GM18499 (cell line): Measurements from ENCODE around the gene PRR5L.

Experiments
- ATAC-seq: cut with Tn5 transposase; IDR thresholded peaks from one replicate; pipeline ENCODE4 v1.9.1; 2021; ENCODE audit warnings: moderate number of reproducible peaks; ENCODE audit not compliant: insufficient read depth, unreplicated experiment

PRR5L gene

DNA sequence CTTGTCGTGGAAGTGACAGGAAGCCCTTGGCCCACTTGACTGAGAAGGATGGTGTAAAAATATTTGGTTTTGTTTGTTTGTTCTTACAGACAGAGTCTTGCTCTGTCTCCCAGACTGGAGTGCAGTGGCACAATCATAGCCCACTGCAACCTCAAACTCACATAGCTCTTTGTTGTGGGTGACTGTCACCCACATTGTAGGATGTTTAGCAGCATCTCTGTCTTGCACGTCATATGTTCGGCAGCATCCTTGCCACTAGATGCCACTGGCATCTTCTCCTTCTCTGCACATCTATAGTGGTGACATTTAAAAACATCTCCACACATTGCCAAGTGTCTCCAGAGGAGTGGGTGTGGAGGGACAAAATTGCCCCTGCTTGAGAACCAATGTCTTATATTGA is 56.8 kb downstream of the PRR5L start:
- no peak for ATAC-seq

DNA sequence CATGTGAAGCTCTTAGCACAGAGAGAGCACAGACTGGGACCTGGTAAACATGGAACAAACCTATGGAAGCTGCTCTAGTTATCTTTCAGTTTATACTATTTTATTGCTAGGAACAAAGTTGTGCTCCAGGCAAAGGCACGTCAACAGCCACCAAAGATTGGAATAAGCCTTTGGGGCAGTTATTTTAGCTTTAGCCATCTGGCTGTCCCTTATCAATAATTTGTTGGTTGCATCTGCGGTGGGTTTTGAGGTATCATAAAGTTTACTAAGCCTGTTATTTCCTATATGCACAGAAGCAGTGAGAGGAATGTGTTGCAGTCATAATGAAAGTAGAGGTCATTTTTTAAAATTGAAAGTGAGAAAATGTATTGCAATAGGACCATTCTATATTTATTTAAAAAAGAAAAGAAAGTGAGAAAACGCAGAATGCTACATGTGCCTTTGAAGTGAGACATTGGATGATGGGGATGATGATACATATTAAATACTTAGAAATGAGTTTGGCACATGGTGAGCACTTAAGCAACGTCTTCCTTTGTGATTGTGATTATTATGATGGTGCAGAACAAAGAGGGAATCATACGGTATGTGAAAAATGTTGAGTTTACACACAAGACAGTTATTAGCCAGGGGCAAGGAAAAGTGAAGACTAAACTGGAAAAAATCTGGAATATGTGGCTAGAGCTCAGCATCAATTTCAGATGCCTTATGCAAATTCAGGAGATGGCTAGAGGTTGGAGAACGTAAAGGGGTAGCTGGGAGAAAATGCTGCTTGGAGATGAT is 58.3 kb downstream of the PRR5L start:
- ATAC-seq = peak; percentile 84

DNA sequence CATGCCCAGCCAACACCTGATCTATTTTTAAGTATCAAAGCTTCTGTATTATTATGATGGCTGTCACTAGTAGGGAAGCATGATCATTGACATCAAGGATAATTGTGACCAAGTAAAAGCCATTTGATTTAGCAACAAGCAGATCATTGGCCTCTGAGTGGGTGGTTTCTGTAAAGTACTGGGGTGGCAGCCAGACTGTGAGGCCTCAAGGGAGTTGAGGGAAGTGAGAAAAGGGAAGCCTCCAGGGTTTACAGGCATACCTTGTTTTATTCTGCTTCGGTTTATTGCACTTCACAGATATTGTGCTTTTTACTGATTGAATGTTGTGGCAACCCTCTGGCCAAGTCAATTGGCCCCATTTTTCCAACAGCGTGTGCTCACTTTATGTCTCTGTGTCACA is 60.1 kb downstream of the PRR5L start:
- ATAC-seq = peak; percentile 56

DNA sequence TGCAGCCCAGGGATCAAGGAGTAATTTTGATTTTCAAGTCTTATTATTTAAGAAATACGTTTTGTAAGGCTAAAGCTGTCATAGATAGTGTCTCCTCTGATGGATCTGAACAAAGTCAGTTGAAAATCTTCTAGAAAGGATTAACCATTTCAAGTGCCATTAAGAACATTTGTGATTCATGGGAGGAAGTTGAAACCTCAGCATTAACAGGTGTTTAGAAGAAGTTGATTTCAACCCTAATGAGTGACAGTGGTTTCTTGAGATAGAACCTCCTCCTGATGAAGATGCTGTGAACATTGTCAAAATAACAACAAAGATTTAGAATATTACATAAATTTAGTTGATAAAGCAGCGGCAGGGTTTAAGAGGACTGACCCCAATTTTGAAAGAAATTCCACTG is 61.7 kb downstream of the PRR5L start:
- ATAC-seq = no peak

DNA sequence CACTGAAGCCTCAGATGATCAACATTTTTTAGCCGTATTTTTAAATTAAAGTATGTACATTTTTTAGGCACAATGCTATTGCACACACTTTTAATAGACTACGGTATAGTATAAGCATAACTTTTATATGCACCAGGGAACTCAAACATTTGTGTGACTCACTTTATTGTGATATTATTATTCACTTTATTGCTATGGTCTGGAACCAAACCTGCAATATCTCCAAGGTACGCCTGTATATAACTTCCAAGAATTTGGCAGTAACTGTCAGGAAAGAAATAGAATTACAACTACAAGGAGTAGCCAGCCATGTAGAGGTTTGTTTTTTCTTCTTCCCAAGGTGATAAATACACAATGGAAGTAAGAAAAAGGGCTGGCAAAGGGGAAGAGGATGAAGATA is 62.3 kb downstream of the PRR5L start:
- no peak for ATAC-seq

DNA sequence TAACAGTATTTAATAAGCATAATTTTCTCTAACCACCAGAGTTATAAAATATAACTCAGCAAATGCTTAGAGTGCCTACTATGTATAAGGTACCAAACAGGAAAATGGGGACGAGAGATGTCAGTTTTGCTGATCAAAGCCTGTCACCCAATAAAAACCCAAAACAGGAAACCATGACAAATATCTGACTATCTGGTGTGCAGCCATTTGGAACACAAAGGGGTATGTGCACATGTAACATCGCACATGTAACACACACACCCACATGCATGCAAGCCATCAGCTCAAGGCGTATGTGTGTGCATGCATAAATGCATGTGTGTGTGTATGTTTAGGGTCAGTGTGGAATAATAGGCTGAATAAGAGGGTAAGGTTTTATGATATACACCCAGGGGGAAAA is 64.2 kb downstream of the PRR5L start:
- ATAC-seq = no peak

DNA sequence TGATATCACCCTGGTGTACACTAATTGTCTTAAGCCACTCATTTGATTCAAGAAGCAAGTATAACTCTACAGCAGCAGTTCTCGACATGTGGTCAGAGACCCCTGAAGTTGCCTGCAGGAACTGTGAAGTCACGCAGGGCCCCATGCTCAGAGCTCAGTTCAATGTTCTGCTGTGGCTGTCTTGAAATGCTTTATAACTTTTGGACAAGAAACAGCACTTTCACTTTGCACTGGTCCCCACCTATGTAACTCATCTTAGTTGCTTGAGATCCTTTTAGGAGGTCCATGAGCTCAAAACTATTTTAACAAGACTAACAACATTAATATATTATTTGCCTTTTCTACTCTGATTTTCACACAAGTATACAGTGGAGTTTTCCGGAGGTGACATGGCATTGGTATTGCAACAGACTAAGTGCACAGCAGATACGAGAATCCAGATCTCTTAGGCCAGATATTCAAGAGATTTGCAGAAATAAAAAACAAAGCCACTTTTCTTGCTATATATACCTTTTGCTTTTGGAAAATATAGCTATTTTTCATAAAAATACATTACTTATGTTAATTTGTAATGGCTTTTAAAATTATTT is 64.8 kb downstream of the PRR5L start:
- ATAC-seq = no peak

DNA sequence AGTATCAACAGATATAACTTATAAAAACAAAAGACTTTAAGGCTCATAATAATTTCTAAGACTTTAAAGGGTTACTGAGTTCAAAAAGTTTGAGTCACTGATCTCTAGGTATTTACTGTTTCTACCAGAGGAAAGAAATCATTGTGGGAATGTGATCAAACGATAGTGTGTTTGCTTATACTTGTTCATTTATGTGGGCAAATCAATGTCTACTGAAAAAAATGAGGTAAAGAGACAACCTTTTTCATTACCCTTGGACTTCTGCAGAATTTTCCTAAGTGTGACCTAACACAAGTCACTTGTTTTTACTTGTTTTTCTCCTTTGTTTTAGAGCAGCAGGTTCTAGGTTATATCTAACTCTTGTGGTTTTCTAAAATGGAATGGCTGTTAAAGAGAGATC is 65.4 kb downstream of the PRR5L start:
- no peak for ATAC-seq

DNA sequence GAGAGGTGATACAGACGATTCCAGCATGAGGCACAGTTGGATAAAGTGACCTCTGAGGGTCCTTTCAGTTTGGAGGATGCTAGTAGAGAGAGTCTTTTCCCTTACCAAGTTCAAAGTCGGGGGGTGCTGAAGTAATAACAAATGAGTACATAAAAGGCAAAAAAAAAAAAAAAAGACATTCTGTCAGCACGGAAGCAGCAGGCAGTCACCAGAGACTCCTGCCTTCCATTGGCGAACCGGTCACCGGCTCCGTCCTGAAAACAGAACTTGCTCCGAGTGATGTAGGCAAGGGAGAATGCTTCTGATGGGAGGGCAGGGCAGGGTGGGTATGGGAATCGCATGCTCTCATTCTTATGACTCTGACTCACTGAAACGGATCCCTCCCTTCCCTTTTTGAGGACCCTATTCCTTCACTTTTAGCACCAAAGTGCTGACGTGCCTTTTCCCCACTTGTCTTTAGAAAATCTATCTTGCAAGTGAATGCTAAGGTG is 65.9 kb downstream of the PRR5L start:
- no peak for ATAC-seq

DNA sequence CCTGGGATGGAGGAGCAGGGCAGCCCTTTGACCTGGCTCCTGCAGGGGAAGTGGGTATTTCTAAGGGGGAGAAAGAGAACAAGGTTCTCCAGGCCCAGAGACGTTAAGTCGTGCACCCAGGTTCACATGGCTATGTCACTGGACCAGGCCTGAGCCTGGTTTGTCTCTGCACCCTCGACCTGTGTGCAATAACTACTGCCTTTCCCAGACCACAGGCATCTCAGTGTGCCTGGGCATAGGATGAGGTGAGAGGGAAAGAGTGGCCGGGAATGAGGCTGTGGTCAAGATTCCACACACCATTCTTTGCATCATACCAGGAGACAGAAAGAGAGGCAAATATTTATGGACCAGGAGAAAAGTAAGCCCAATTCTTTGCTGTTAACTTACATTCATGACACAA is 66.8 kb downstream of the PRR5L start:
- no peak for ATAC-seq

DNA sequence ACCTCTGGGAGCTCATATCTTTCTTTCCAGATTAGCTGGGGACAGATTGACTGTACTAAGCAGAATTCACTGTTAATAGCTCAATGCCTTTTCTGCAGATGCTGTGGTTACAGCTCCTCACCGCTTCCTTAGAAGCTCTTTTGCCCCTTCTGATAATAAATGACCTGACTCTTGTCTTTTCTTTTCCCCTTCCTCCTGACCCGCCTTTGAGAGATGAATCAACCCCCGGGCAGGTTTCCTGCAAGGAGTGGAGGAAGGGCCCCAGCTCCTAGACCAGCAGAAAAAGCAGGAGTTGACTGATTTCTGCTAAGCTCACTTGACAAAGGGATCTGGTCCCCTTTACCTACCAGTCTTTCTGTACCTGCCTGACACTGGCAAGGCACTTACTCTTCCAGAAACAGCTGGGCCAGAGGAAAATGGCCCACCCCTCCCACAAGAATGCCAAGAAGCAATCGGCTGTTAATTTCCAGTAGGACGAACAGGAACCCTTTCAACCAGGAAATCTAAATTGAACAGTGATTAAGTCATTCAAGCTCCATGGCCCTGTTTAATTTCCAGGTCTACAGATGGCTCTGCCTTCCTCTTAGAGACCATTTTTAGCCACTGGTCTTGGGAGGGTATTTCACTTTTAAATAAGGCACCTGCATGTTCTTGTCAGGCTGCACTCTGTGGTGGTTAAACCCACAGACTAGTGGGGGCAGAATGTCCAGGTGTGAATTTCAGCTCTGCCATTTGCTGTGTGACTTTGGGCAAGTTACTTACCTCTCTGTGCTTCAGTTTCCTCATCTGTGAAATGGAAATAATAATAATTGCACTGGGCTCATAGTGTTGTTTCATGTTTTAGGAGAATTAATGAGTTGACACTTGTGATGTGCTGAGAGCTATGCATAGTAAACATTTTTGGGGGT is 67.5 kb downstream of the PRR5L start:
- ATAC-seq = no peak

DNA sequence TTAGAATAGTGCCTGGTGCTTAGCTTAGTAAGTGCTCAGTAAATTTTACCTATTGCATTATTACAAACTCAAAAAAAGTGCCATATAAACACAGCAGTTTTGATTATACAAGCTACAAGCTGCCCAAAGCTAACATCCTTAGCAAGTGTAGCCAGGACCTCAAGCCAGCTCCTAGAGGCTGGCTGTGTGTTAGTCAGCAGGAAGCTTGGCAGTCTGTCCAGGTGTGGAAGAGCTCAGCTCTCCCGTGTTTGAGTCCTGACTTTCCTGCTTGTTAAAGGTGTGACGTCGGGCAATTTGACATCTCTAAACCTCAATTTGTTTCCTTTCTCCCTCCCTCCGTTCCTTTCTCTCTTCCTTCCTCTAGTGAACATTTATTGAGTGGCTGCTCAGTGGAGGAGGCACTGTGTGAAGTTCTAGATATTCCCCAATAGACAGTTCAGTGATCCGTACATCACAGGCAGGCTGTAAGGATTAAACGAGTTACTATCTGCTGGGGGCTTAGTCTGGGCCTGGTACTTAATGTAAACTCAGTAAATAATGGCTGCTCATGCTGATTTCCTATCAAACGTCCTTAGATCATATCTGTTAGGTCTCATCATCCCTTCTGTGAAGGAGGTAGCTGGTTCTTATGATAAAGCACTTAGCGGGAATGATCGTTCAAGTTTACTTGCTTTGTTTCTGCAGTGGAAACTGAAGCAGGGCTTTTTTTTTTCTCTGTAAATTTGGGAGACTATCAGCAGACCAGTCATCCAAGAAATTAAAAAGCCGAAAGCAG is 68.7 kb downstream of the PRR5L start:
- no peak for ATAC-seq

DNA sequence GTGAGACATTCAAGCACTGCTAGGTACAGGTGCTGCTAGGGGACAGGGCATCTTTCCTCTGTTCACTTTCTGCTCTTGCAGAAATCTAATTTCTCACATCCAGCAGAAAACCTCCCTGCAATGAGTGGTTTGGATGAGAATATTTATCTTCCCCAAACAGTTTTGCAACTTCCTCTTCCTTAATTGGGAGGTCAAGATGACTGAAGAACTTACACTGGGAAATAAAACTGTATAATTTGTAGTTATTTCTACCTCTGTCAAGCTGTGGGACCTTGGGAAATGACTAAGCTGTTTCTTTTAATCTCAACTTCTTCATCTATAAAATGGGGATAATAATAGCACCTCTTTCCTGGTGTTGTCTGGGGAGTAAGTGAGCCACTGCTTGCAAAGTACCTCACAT is 69.8 kb downstream of the PRR5L start:
- no peak for ATAC-seq

DNA sequence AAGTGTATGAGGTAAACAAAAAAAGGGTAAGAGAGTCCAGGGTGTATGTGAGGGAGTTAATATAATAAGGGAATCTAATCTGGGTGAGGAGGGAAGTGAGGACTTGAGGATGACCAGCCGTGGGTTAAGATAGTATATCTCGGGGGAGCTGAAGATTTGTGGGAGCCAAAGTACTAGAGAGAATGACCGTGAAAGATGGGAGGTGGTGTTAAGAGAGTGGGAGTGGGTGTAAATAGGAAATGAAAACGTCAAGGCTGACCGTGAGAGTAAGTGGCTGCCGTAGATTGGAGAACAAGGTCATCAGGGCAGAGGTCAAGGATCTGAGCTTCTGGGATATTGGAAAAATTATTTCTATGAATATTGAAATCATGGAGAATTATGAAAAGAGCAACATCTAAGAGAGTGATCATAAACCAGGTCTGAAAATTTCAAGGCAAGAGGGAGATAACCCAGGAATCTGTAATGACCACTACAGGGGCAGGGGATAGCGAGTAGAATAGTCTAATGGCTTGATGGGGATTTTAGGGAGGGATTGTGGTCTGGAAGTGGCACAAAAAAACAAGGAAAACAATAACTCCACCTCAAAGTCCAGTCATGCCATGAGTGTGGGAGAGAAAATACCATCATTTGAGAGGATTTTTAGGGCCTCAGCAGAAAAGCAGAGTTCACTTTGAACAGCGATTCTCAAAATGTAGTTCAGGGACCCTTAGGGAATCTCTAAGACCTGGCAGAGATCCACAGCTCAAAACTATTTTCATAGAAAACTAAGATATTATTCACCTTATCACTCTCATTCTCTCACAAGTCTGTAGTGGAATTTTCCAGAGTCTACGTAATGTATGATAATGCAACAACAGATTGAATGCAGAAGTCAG is 72.0 kb downstream of the PRR5L start:
- ATAC-seq = no peak

DNA sequence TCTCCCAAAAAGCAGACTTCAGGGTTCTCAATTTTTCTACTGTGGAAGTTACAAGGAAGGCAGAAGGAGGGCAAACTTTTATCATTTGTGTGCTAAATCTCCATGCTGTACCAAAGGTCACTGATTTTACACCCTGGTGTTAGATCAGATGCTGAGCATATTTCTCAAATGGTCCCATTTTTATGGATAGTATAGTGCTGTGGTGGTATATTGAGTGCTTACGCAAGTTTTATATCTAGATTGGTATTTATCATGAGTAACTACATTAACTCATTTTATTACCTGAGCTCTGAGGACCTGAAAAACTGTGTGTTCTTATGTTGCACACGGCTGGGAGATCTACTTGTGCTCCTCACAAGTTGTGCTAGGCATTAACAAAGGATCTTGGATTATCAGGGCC is 75.1 kb downstream of the PRR5L start:
- no peak for ATAC-seq

DNA sequence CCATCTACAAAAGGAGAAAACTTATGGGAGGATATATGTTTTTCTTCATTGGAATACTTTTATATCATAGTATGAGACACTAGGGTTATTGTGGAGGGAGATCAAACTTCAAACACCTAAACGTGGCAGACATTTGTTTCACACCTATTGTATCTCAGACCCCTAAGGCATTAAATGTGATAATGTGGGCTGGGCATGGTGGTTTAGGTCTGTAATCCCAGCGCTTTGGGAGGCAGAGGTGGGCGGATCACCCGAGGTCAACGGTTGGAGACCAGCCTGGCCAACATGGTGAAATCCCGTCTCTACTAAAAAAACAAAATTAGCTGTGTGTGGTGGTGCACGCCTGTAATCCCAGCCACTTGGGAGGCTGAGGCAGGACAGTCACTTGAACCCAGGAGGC is 75.5 kb downstream of the PRR5L start:
- no peak for ATAC-seq

DNA sequence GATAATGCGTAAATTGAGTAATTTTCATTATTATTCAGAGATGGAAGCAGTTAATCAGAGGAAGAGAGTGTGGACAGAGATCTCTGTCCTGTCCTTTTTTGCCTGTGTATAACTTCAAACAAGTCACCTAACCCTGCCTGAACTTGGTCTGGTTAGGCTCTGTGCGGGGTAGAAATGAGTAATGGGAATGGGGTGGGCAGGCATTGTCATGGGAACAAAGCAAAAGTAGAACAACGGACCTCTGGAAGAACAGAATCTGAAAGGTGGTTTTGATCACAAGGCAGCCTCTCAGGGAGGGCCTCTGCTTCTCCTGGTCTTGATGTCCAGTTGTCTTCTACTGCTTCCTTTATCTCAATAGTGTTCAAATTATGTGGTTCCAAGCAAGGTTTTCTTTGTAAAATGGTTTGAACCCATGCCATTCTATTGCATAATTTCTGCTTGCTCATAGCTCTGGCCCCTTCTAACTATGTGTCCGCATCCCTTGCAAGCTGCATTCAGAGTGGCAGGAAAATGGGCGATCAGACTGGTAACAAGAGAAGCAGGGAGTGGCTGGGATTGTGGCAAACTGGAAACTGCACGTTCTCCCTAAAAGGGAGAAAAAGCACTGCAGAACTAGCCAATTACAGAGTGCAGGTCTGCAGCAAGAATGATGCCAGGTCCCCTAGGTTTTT is 76.1 kb downstream of the PRR5L start:
- no peak for ATAC-seq

DNA sequence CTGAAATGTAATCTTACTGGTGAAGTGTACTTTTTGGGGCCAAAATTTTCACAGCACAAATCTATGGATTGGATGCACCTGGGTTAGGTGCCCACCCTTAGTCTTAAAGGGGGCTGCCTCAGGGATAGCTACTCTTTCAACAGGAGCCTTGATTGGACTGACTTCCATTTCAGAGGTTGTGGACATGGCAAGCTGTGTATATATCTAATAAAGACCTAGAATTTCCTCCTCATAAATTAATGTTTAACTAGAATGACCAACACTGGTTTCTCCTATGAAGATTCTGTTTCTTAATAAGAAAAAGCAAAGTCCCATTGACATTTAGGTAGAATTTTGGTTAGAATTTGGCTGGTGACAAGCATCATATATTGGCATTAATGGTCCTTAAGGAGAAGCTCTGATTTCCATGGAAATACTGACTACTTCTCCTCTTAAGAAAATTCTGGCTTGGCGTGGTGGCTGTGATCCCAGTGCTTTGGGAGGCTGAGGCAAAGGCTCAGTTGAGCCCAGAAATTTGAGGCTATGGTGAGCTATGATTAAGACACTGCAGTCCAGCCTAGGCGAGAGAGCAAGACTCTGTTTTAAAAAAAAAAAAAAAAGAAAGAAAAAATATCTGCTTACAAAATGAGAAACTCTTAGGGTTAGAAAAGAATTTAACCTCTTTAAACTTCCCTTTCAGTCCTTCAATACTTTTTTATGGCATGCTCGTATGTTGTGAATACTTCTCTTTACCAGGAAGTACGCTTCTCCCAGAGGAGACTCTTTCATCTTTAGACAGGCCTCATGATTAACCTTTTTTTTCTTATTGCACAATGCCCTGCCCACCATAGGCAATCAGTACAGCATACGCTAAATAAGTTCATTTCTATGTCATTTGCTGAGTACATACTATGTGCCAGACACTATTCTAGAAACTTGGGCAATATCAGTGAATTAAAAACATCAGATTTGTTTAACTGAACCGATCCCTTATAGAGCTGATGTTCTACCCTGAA is 77.2 kb downstream of the PRR5L start:
- no peak for ATAC-seq
